Measurements from ENCODE around the gene ADAM12.

ADAM12 gene, protein sequence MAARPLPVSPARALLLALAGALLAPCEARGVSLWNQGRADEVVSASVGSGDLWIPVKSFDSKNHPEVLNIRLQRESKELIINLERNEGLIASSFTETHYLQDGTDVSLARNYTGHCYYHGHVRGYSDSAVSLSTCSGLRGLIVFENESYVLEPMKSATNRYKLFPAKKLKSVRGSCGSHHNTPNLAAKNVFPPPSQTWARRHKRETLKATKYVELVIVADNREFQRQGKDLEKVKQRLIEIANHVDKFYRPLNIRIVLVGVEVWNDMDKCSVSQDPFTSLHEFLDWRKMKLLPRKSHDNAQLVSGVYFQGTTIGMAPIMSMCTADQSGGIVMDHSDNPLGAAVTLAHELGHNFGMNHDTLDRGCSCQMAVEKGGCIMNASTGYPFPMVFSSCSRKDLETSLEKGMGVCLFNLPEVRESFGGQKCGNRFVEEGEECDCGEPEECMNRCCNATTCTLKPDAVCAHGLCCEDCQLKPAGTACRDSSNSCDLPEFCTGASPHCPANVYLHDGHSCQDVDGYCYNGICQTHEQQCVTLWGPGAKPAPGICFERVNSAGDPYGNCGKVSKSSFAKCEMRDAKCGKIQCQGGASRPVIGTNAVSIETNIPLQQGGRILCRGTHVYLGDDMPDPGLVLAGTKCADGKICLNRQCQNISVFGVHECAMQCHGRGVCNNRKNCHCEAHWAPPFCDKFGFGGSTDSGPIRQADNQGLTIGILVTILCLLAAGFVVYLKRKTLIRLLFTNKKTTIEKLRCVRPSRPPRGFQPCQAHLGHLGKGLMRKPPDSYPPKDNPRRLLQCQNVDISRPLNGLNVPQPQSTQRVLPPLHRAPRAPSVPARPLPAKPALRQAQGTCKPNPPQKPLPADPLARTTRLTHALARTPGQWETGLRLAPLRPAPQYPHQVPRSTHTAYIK
- total RNA-seq, result 1.9 to 4.6 reads per million in 2 donors

DNA sequence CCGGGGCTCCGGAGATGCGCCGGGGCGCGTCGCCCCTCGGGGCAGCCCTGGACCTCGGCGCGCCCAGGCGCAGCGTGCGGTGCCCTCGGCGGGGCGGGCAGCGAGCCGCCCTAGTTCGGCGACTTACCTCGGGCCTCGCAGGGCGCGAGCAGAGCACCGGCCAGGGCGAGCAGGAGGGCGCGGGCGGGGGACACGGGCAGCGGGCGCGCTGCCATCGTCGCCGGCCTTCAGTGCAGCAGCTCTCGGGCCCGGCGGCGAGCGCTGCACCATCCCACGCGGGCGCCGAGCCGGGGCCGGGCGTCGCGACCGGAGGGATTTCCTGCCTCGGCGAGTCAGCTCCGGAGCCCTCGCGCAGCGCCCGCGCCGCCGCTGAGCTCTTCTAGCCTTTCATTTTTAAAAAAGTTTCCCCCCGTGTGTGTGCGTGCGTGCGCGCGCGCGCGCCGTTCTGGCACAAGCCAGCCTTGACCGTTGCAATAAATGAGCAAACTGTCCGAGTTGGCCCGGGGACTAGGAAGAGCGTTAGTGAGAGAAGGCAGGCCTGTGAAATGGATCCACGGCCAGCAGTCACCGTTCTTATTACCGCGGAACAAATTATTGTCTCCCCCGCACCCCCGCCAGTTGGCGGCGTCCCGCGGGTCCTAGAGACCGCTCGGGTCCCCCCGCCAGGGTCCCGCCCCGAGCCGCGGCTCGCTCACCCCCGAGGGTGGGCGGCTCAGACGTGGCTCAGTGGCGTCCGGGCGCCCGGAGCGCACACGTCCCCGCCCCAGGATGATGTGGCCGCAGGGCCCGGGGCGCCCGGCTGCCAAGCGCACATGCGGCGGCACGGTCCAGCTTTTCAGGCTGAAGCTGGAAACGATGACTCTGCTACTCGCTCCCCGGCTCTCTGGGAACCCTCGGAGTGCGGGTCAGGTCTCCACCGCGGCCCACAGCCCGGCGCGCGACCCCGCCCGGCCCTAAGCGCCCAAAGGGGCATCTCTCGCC lies at the start of gene ADAM12:
ADAM12 (minus strand) TSS at position 547 of the 981 bp plus-strand sequence; CDS start at position 215, 332 bp downstream.
- DNase-seq, result peak in 2 of 5 experiments; percentile 22 to 38

DNA sequence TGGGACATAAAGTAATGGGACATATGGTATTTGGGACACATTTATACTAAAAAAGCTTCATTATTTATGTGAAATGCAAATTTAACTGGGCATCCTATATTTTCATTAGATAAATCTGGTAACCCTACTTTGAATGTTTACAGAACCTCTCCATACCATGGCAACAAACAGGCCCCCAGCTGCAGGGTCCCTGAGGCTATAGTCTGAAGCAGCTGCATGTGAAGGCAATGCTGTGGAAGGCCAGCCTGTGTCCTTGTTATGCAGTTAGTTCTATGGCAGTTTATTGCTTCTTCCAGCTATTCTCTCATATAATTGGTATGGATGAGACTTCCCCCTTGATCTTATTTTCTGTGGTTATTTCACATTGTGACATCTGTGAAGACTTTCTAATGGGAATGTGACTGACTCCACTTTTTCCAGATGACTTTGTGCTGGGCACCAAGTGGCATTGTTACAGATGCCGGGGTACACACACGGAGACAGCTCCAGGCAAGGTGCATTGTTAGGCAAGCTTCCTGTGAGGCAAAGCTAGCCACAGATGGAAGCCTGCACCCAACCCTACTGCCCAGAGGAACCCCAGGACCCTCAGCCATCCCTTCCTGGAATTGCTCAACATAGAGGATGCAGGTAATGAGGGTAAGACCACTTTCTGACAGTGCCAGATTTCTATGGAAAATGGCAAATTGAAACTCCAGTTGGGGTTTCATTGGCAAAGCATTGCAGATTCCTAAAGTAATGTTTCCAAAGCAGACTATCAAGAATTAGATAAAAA lies 49.5 kb upstream of the ADAM12 start:
- no peak for DNase-seq

DNA sequence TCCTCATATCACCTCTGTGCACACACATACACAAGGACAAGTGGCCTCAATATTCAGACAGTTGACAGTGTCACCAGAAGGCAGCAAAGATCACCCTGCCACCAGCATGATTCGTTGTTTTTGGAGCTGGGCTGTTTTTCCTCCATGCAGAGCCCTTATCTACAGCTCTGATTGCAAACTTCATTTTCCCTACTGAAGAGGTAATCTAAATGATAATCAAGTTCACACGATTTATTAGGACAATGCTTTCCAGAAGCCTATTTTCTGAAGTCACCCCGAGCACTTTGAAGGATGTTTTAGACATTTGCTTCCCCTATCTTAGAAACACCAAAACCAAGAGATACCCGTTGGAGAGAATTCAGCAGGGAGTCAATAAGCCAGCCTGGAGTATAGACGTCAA lies 46.0 kb upstream of the ADAM12 start:
- no peak for DNase-seq

DNA sequence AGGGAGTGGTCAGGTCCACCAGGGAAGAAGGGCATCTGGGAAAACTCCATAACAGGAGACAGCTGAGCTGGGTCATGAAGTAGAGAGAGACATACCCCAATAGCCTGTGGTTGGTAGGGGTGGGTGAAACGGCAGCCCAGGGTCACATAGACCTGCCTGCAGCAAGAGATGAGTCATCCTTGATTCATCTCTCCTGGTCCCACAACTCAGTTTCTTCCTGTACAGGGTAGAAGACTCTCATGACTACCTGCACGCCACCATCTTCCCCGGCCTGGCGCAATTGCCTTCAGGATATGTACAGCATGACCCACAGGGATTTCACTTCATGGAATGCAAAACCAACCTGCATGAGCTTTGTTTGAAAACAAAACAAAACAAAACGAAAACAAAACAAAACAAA lies 45.1 kb upstream of the ADAM12 start:
- DNase-seq, result peak in 1 of 5 experiments; percentile 33

DNA sequence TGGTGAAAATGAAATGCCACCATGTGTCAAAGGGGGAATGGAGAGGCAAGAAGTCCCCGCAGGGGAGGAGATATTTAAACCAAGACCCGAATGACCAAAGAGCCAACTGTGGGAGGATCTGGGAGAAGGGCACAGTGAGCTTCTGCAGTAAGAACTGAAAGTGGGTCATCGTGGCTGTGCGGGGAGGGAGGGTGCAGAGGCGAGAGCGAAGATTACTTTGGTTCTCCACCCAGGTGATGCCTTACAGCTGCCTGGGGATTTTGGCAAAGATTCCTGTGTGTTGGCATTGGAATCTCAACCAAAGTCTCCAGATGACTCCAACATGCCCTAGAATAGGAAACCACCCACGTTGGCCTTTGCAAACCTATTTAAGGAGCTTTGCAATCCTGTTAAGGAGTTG lies 44.2 kb upstream of the ADAM12 start:
- DNase-seq, result peak in 1 of 5 experiments; percentile 33

DNA sequence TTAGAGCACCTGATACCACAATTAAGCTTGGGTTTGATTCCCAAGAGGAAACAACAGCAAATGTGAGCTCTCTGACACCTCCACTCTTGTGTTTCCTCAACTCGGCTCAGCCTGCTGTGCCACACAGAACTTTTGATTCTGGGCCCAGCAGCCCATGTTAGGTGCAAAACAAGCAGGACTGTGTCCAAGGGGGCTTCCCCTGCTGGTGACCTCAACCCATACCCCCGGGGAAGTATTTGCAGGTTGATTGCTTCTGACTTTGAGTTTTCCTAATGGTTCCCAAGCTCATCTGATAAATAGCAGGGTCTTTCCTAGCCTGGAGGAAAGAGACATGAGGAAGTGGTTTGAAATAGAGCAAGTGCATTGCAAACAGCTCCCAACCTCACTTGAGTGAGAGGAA lies 43.5 kb upstream of the ADAM12 start:
- DNase-seq, result no peak

DNA sequence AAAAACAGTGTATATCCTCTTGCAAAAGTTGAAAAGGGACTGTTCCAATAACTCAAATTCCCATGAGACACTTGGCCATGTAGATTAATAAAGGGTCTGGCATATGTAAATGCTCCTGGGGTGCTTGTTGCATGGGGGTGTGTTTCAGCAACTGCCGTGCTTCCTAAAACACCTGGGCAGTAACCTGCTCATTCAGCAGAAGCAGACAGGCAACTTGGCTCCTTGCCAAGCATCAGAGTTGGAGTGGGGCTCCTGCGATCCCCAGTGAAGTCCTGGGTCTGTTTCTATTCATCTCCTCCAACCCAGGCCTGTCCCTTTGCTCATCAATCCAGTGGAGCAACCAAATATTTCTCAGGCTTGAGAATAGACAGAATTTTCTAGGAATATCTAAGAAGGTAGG lies 42.2 kb upstream of the ADAM12 start:
- no peak for DNase-seq

DNA sequence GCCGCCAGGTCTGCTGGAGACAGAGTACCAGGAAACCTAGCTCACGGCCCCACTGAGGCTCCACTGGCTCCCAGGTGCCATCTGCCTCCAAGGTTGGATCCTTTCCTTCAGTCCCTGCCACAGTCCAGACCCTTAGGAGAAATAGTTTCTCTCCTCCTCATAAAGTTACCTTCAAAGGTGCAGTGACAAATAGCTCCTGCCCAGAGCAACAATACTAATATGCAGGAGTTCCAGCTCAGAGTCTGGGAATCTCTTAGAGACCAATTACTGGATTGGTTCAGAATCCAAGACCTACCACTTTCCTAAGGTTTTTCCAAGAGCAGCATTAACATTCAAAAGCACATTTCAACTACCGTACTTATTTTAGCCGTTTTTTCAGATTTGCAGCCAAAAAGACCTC lies 41.0 kb upstream of the ADAM12 start:
- DNase-seq, result no peak

DNA sequence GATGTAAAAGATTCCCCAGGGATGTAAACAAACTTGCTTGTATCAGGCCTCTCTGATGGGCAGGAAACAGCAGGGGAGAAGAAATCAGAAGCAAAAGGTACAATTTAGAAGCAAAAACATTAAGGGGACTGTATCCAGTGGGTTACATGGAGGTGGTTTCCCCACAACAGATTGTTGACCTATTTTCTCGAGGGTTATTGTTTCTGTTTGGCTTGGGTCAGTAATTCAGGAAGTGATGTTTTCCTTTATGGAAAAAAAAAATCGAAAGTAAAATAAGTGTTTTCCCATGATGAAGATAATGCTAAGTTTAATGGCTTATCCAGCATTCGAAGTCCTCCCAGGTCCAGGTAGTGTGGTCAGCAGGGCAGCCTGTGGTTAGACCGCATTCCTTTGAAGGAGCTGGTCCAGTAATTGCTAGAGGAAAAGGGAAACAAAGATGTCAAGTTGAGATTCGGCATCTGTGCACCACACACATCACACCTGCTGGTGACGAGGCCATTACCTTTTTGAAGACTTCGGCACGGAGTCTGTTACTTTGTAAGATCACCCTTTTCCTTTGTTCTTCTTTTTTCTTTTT lies 37.3 kb upstream of the ADAM12 start:
- DNase-seq, result no peak

DNA sequence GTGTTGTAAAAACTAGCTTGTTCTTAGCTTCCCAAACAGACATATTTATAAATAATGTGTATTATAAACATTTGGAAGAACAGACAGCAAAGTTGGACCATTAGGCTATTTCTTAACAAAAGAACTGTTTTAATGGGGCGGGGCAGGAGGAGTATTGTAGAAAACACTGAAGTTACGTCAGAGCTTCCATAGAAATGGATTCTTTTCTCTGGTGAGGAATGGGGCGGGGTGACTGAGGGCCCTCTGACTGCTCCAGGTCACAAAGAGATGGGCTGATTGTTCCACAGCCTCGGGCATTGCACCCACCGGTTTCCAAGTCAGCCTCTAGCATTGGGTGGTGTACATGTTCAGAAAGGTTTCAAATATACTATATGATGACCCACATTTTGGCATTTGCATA lies 36.8 kb upstream of the ADAM12 start:
- no peak for DNase-seq

DNA sequence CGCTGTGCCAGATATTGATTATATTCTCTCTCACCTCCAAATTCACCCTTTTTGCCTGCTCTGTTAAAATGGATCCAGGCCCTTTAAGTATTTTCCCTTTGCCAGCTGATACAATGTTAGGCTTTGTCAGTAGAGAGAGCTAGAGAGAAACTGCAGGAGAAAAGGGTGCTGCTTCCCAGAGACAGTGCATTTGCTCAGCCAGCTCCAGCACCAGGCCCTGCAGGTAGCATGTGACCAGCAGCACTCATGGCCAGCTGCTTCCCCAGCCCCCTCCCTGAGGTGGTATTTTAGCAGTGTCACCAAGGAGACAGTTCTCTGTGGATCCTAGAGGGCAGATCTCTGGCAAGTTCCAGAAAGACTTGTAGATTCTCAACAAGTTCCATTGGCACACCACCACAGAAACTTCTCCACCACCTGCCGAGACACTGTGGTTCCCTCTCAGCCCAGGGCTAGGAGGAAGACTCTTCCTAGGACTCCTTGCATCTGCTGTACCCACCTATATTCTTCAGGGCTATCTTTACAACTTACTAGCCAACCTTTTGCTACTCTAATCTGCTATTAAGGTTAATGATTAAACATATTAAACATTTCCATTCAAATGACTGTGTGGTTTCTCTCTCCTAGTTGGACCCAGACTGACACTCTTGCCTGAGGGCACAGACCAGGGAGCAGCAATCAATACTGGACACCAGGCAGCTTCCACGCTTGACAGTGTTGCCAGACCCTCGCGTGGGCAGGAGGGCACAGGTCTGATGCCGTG lies 35.6 kb upstream of the ADAM12 start:
- no peak for DNase-seq

DNA sequence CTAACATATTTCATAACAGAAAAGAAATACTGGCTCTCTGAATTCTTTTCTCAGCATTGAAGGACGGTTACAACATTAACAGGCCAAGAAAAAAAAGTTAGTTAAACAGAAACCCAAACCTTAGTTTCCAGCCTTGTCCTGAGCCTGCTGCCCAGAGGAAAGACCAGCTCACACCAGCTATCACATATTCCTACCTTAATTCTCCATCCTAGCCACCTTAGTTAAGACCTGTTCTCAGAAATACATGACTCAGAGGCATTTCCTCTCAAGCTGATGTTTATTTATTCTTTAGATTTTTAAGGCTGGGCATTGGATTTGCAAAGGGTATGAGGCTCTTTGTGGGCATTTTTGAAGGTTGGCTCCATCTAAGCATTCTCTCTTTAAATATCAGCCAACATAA lies 34.3 kb upstream of the ADAM12 start:
- DNase-seq, result no peak

DNA sequence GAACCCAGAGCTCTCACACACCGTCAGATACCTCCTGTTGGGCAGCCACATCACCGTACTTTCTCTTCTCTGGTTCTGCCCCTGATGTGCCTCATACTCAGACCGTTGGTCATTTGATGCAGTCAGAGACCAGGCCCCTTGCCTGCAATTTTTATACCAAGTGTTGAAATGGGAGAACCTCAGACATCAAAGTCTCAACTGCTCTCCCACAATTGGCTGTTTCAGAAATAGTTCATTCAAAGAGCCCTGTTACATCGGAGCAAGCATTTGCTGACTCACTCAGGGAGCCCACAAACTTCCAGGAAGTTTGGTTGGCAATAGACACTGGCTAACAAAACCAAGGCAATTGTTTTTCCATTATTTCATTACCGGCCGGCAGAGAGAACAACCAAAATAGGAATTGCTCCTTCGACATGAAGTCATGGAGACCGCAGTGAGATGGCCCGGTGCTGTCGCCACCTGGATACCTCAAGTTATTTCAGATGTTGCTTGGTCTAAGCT lies 33.5 kb upstream of the ADAM12 start:
- DNase-seq, result no peak

DNA sequence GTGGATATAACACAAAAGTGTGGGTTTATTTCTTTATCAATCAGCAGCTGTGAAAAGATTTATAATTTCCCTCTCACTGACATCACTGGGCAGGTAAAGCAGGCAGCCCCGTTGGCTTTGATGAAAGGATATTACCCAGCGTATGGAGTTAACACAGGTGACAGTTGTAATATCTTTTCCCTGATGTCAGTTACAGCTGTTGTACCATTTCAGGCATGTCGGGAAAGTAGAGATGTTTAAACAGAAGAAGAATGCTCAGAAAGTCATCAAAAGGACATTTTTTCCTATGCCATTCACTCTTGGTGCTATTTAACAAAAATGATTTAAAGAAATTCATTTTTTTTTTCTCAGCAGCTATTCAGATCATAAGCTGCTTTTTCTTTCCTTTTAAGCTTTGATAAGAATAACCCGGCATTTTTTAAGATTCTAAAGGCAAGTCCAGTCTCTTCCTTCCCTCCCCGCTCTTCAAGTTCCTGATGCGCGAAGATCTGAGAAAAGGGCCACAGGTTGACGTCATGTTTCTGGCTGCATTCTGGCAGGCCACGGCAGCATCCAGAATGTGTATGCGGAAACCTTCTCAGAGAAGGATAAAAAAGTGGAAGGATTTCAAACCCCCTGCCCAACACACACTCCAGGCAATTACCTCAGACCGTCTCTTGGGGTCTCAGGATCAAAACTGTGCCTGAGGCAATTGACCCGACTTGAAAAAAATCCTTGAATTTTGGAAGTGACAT lies 32.5 kb upstream of the ADAM12 start:
- no peak for DNase-seq

DNA sequence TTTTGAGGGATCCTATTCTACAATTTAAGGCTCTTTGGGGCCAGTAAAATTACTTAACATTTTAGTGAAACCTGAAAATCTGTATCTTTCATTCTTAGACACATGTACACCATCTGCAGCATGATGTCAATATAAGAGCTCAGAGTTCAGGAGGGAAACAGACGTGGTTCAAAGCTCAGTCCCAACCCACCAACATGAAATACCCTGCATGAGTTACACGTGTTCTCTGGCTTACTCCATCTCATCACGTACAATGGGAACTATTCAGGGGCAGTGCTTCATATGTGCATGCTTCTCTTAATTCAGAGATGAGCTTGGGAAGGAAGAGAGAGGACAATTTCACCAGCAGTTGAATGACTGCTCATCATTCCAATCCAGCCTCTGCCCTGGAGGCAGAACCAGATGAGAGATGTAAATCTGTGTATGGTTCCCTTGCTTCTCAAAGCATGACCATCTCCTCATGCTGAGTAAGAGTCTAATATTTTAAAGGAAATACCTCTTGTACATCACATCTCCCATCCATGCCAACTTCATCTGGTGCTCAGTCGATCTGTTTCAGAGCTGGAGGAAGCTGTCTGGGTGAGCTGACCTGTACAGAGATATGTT lies 29.0 kb upstream of the ADAM12 start:
- DNase-seq, result no peak

DNA sequence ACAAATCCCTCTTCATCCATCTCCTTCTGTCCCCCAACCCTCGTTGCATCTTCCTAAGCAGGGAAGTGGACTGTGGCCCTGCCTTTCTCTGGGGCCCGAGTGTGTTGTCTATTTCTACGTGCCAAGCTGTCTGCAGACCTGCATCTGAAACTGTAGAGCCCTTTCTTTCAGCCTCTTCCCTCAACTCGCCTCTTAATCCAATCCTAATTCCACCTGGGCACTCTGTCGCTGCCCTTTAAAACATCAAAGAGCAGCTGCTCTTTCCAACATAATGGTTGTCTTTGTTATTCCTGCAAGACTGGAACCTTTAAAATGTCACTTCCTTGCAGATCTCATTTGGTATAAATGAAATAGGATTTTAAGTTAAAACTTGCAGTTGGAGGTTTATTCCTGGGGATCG lies 21.5 kb upstream of the ADAM12 start:
- no peak for DNase-seq

DNA sequence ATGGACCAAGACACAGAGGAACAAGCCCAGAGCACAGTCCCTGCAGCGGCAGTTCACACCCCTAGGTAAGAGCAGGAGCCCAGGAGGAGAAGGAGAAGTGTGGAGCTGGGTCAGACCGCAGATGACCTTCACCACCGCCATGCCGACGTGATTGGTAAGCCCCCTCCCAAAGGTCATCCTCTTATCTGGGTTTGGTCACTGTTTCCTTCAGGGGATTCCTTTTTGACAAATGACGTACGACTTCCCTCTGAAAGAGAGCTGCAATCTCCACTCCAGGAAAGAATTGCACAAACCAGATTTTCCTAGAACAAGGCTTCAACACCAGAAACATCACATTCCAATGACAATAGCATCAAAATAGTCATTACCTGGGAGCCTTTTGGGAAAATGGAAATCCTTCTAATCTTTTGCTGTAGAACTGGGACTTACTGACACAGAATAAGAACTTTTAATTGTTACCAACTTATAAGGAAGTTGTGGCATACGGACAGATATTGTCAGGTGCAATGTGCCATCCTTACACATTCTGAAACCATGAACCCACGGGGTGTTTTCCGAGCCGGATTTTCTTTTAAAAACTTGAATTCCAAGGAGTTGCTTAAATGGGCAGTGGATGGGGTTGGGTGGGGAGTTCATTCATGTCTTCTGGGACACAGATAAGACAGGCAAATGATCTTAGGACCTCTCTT lies 20.8 kb upstream of the ADAM12 start:
- no peak for DNase-seq

DNA sequence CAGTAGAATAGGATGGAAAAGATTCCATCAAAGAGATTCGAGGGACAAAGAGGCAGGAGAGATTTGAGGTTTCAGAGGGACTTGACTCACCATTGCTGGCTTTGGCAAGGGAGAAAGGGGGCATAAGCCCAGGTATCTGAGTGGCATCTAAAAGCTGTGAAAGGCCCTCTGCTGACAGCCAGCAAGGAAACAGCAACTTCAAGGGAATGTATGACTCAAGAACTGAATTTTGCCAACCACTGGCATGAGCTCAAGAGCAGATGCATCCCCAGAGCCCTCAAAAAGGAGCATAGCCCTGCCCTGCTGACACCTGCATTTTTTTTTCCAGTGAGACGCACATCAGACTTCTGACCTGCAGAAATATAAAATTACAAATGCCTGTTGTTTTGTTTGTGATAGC lies 19.6 kb upstream of the ADAM12 start:
- DNase-seq, result no peak
